HCT116 (cell line): ENCODE data around the gene TPO. TPM values are rescaled to one million over a fixed set of nuclear protein-coding genes. Genes with fewer than 3 reads are reported as not detected.

Source experiments
- ATAC-seq: fragments of 200-7000 bp; cut with Tn5 transposase; 2 replicates; pipeline ENCODE4 v1.9.1; 2020; ENCODE audit warnings: mild to moderate bottlenecking, moderate library complexity
- BruUV-seq: library from RNA; stranded (reverse); fragments of 400-500 nt; replicated peaks from 2 replicates; lab custom pipeline; 2021; lab: Mats Ljungman, UMichigan
- CTCF ChIA-PET: fragments of 300-600 bp; sonication (Branson Sonifier 250); formaldehyde crosslinking; loops from one replicate; lab custom pipeline; 2021; ENCODE audit warnings: antibody characterized with exemption; lab: Charles Lee
- POLR2A ChIA-PET: fragments of 300-600, 350-600 bp; sonication (Branson Sonifier 250); formaldehyde crosslinking; loops from one replicate; lab custom pipeline; 2021; ENCODE audit warnings: antibody characterized with exemption; lab: Charles Lee
- RAD21 ChIA-PET, 2 experiments: fragments of 300-600 bp; sonication (Branson Sonifier 250); formaldehyde crosslinking; loops; one replicate each; lab custom pipeline; 2023; ENCODE audit warnings: low total read pairs in 2 of 2; ENCODE audit not compliant: uncharacterized antibody in 2 of 2, unreplicated experiment in 2 of 2, low non-redundant PET in 1 of 2; lab: Charles Lee
- DNase-seq: peaks from one replicate; pipeline ENCODE4 v3.0.0-alpha.2; 2010; ENCODE audit warnings: low read depth, low spot score
- H2AFZ ChIP-seq: fragments of 200-600 bp; shearing (Covaris generic), sonication (generic); 2 replicates; pipeline ENCODE4 v1.6.1; 2017; ENCODE audit warnings: low read depth, mixed run types, mixed read lengths, antibody characterized with exemption, low read length; ENCODE audit not compliant: poor library complexity, severe bottlenecking
- H3K27ac ChIP-seq: 2 replicates; pipeline ENCODE4 v1.5.1; 2012; ENCODE audit warnings: low read depth, low read length
- H3K27me3 ChIP-seq: fragments of 200-600 bp; sonication (generic); 2 replicates; pipeline ENCODE4 v1.6.1; 2016; ENCODE audit warnings: mixed run types, low read length, mixed read lengths; ENCODE audit not compliant: insufficient read depth
- H3K36me3 ChIP-seq, 2 experiments: fragments of 200-500 bp in 1 of 2; fragments of 200-600 bp in 1 of 2; sonication (Bioruptor generic) in 1 of 2; sonication (generic) in 1 of 2; 2 replicates each; pipeline versions ENCODE4 v1.5.1 to v1.6.1; 2014 to 2016; ENCODE audit warnings: low read length in 2 of 2, inconsistent platforms in 1 of 2, mixed read lengths in 1 of 2, mixed run types in 1 of 2; ENCODE audit not compliant: insufficient read depth in 2 of 2, control insufficient read depth in 1 of 2
- H3K4me1 ChIP-seq, 2 experiments: fragments of 200-600 bp in 1 of 2; sonication (generic) in 1 of 2; 2 replicates each; pipeline versions ENCODE4 v1.5.1 to v1.6.1; 2012 to 2017; ENCODE audit warnings: low read length in 2 of 2, inconsistent platforms in 1 of 2, mild to moderate bottlenecking in 1 of 2, mixed read lengths in 1 of 2, mixed run types in 1 of 2, moderate library complexity in 1 of 2; ENCODE audit not compliant: insufficient read depth in 2 of 2, control insufficient read depth in 1 of 2
- H3K4me2 ChIP-seq: fragments of 200-600 bp; sonication (generic); 2 replicates; pipeline ENCODE4 v1.6.1; 2017; ENCODE audit warnings: mixed run types, low read length, mixed read lengths
- H3K4me3 ChIP-seq, 2 experiments: fragments of 200-600 bp in 1 of 2; sonication (generic) in 1 of 2; replicated peaks in 1 of 2; 2 replicates each; pipeline ENCODE4 v1.5.1; 2011 to 2016; ENCODE audit warnings: low read length in 2 of 2, control low read depth in 1 of 2, low read depth in 1 of 2, mild to moderate bottlenecking in 1 of 2, mixed read lengths in 1 of 2, mixed run types in 1 of 2
- H3K79me2 ChIP-seq: fragments of 200-600 bp; sonication (generic); 2 replicates; pipeline ENCODE4 v1.6.1; 2017; ENCODE audit warnings: mild to moderate bottlenecking, mixed run types, low read length, moderate library complexity, mixed read lengths; ENCODE audit not compliant: insufficient read depth
- H3K9ac ChIP-seq: fragments of 200-600 bp; sonication (generic); 2 replicates; pipeline ENCODE4 v1.6.1; 2016; ENCODE audit warnings: low read length, mixed read lengths
- H3K9me2 ChIP-seq: fragments of 200-600 bp; sonication (generic), shearing (Covaris generic); 2 replicates; pipeline ENCODE4 v1.6.1; 2017; ENCODE audit warnings: mixed run types, mild to moderate bottlenecking, moderate library complexity; ENCODE audit not compliant: insufficient read depth
- H3K9me3 ChIP-seq, 2 experiments: fragments of 200-500 bp in 1 of 2; fragments of 200-600 bp in 1 of 2; sonication (Bioruptor generic) in 1 of 2; sonication (generic) in 1 of 2; 2 replicates each; pipeline ENCODE4 v1.6.1; 2014 to 2017; ENCODE audit warnings: low read length in 2 of 2, mixed read lengths in 2 of 2, inconsistent platforms in 1 of 2, low read depth in 1 of 2, mild to moderate bottlenecking in 1 of 2, mixed run types in 1 of 2, moderate library complexity in 1 of 2; ENCODE audit not compliant: control insufficient read depth in 1 of 2, insufficient read depth in 1 of 2
- H4K20me1 ChIP-seq: fragments of 200-600 bp; sonication (generic), shearing (Covaris generic); 2 replicates; pipeline ENCODE4 v1.6.1; 2017; ENCODE audit warnings: mixed run types, mild to moderate bottlenecking, moderate library complexity; ENCODE audit not compliant: insufficient read depth
- ATF3 ChIP-seq: IDR thresholded peaks from 2 replicates; pipeline ENCODE4 v1.6.1; 2012
- CEBPB ChIP-seq: IDR thresholded peaks from 2 replicates; pipeline ENCODE4 v1.6.1; 2012; ENCODE audit warnings: low read depth
- EGR1 ChIP-seq: IDR thresholded peaks from 2 replicates; pipeline ENCODE4 v1.6.1; 2012; ENCODE audit warnings: low read depth
- ELF1 ChIP-seq: IDR thresholded peaks from 2 replicates; pipeline ENCODE4 v1.6.1; 2012; ENCODE audit warnings: low read depth, borderline replicate concordance
- EZH2 ChIP-seq: fragments of 200-600 bp; sonication (generic); IDR thresholded peaks from 2 replicates; pipeline ENCODE4 v1.6.1; 2017; ENCODE audit warnings: antibody characterized with exemption, mixed run types
- POLR2AphosphoS5 ChIP-seq: IDR thresholded peaks from 2 replicates; pipeline ENCODE4 v1.6.1; 2011; ENCODE audit warnings: mild to moderate bottlenecking, low read depth, low read length, moderate library complexity
- RAD21 ChIP-seq: IDR thresholded peaks from 2 replicates; pipeline ENCODE4 v1.6.1; 2012; ENCODE audit warnings: low read depth, mild to moderate bottlenecking
- SIN3A ChIP-seq: IDR thresholded peaks from 2 replicates; pipeline ENCODE4 v1.6.1; 2012; ENCODE audit warnings: low read depth
- SP1 ChIP-seq: IDR thresholded peaks from 2 replicates; pipeline ENCODE4 v1.6.1; 2012; ENCODE audit warnings: low read depth
- TCF7L2 ChIP-seq: IDR thresholded peaks from 2 replicates; pipeline ENCODE4 v1.7.0; 2011; ENCODE audit warnings: borderline replicate concordance, inconsistent platforms; ENCODE audit not compliant: insufficient read depth, insufficient read length; ENCODE audit errors: extremely low read depth
- YY1 ChIP-seq: IDR thresholded peaks from 2 replicates; pipeline ENCODE4 v1.6.1; 2011; ENCODE audit warnings: low read length, low read depth, moderate library complexity, mild to moderate bottlenecking; ENCODE audit not compliant: insufficient replicate concordance; ENCODE audit errors: extremely low read depth
- ZBTB33 ChIP-seq: IDR thresholded peaks from 2 replicates; pipeline ENCODE4 v1.6.1; 2011; ENCODE audit warnings: mild to moderate bottlenecking, low read length, moderate library complexity; ENCODE audit not compliant: insufficient replicate concordance; ENCODE audit errors: extremely low read depth
- ZNF274 ChIP-seq: fragments of 200-500 bp; sonication (Bioruptor generic); IDR thresholded peaks from 2 replicates; pipeline ENCODE4 v1.6.1; 2014; ENCODE audit warnings: mild to moderate bottlenecking, low read depth, low read length, inconsistent platforms
- intact Hi-C: fragments of 100-400 bp; cut with micrococcal nuclease; formaldehyde crosslinking; loops from 2 replicates; pipeline ENCODE4 v1.10.0; 2022
- total RNA-seq: library from RNA; stranded (reverse); gene quantifications from one replicate; pipeline ENCODE4 v1.2.1, GENCODE V29; 2021; ENCODE audit not compliant: unreplicated experiment

Gene TPO
- total RNA-seq, 1 experiment from 2014 or later = not detected

- intact Hi-C loops = no loop called here
- TF ChIP-seq ATF3 = no peak
- no peak for TF ChIP-seq RAD21
- TF ChIP-seq EZH2 = no peak
- no peak for TF ChIP-seq ZBTB33
- TF ChIP-seq EGR1 = no peak
- no peak for TF ChIP-seq YY1
- no peak for TF ChIP-seq SIN3A
- no peak for TF ChIP-seq ZNF274
- TF ChIP-seq CEBPB = no peak
- TF ChIP-seq SP1 = no peak
- TF ChIP-seq ELF1 = no peak
- TF ChIP-seq TCF7L2 = no peak
- no peak for TF ChIP-seq POLR2AphosphoS5
- no peak overlapping the region for H2AFZ ChIP-seq
- no peak overlapping the region for H3K4me2 ChIP-seq
- H3K9me3 ChIP-seq = no peaks in the 10 kb centered on the region
- H4K20me1 ChIP-seq = no peaks in the 10 kb centered on the region
- ChIA-PET POLR2A (no interaction called here), CTCF (no interaction called here), RAD21 (no interaction called here)
- no peaks in the 10 kb centered on the region for H3K36me3 ChIP-seq
- H3K27ac ChIP-seq = no peak overlapping the region
- ATAC-seq (no peak), DNase-seq (no peak)
- H3K79me2 ChIP-seq = no peaks in the 10 kb centered on the region
- H3K4me1 ChIP-seq = no peaks in the 10 kb centered on the region
- no TSS peak for BruUV-seq
- H3K9me2 ChIP-seq = no peaks in the 10 kb centered on the region
- peaks cover 14% of the 10 kb centered on the region for H3K27me3 ChIP-seq
- no peak overlapping the region for H3K4me3 ChIP-seq
- no peak overlapping the region for H3K9ac ChIP-seq
Observed at GRCh38 chr2:1429895-1430294, 16.6 kb downstream of the TPO start.
